NB4 (cell line): ENCODE results near the gene CLIP4.

Experiments
- CTCF ChIP-seq: IDR thresholded peaks from one replicate; pipeline ENCODE4 v1.5.1; 2012; ENCODE audit warnings: low read depth, low read length
- MAX ChIP-seq: IDR thresholded peaks from 2 replicates; pipeline ENCODE4 v1.6.1; 2011; ENCODE audit warnings: low read depth, low read length
- MYC ChIP-seq: IDR thresholded peaks from 2 replicates; pipeline ENCODE4 v1.6.1; 2011; ENCODE audit warnings: low read depth, low read length
- POLR2A ChIP-seq: IDR thresholded peaks from 2 replicates; pipeline ENCODE4 v1.6.1; 2011; ENCODE audit warnings: mild to moderate bottlenecking; ENCODE audit not compliant: insufficient read length; ENCODE audit errors: extremely low read depth

GRCh38 chr2:29066271-29066860, 48.8 kb upstream of the CLIP4 start:
- TF ChIP-seq CTCF (no peak), MYC (no peak), POLR2A (no peak), MAX (no peak)
